ENCODE results near the gene SORCS1.

Gene SORCS1

DNA sequence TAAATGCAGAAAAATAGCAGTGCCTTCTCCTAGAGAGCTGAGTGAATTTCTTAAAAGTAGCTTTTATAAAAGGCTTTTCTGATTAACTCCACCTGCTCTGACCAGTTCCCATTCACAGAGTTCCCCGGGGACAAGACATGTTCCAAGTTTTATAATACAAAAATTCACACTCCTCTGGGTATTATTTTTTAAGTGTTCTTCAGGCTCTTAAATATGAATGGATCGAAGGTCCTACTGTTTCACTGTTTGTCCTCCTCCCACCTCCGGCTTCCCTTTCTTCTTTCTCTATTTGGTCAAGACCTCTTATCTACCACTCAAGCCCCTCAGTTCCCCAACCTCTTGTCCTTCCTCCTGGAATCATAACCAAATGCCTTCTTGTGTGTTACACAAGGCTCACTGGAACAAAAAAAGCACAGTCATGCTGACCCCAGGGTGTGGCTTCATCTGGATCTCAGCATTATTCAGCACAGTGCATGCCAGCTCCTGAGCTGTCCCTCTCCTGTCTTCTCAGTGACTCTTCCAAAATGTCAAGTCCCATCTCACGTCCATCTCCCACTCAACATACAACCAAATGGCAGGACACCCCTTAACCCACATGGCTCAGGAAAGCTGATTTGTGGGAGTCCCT lies 222.4 kb downstream of the SORCS1 start:
- TF ChIP-seq MAX (IDR thresholded peaks at IDR 0.05): no peak

- TF ChIP-seq CEBPB (IDR thresholded peaks at IDR 0.05) (no peak), USF1 (IDR thresholded peaks at IDR 0.05) (no peak), RAD21 (IDR thresholded peaks at IDR 0.05; ENCODE audit: low read depth) (no peak), YY1 (IDR thresholded peaks at IDR 0.05; ENCODE audit: low read depth) (no peak), NFIC (IDR thresholded peaks at IDR 0.05) (no peak), TCF12 (IDR thresholded peaks at IDR 0.05; ENCODE audit: low read depth) (no peak), EP300 (IDR thresholded peaks at IDR 0.05; ENCODE audit: borderline replicate concordance) (no peak)
Observed at GRCh38 chr10:106941297-106942034, 223.0 kb downstream of the SORCS1 start.

DNA sequence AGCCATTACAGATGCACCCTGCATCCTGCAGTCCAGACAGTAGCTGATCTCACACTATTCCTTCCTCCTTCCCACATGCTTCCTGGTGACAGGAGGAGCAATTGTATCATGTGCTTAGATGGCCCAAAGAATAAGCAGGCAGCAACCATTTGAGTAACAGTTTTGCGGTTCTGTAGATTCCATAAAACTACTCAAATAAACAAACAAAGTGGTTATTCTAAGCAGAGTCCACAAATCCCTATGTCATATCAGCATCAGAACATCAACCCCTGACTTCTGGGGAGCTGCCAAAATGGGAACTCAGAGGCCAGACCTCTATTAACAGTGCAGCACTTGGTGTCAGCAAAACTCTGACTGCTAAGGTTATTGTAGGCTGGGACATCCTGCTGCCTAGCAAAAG lies 226.0 kb downstream of the SORCS1 start:
- TF ChIP-seq NFIC (IDR thresholded peaks at IDR 0.05) (no peak), YY1 (IDR thresholded peaks at IDR 0.05; ENCODE audit: low read depth) (no peak), RAD21 (IDR thresholded peaks at IDR 0.05; ENCODE audit: low read depth) (no peak), TCF12 (IDR thresholded peaks at IDR 0.05; ENCODE audit: low read depth) (no peak), FOXM1 (IDR thresholded peaks at IDR 0.05; ENCODE audit: borderline replicate concordance, low read depth) (no peak), ZBTB7A (IDR thresholded peaks at IDR 0.05; ENCODE audit: low read depth) (no peak), EGR1 (IDR thresholded peaks at IDR 0.05) (no peak), TEAD4 (IDR thresholded peaks at IDR 0.05) (no peak), CEBPB (IDR thresholded peaks at IDR 0.05) (no peak), TAF1 (IDR thresholded peaks at IDR 0.05; ENCODE audit: low read depth) (no peak), MAX (IDR thresholded peaks at IDR 0.05) (no peak), EP300 (IDR thresholded peaks at IDR 0.05; ENCODE audit: borderline replicate concordance) (no peak), USF1 (IDR thresholded peaks at IDR 0.05) (no peak), CREB1 (IDR thresholded peaks at IDR 0.05; ENCODE audit: low read depth) (no peak)
- TF ChIP-seq, protein P1, sequence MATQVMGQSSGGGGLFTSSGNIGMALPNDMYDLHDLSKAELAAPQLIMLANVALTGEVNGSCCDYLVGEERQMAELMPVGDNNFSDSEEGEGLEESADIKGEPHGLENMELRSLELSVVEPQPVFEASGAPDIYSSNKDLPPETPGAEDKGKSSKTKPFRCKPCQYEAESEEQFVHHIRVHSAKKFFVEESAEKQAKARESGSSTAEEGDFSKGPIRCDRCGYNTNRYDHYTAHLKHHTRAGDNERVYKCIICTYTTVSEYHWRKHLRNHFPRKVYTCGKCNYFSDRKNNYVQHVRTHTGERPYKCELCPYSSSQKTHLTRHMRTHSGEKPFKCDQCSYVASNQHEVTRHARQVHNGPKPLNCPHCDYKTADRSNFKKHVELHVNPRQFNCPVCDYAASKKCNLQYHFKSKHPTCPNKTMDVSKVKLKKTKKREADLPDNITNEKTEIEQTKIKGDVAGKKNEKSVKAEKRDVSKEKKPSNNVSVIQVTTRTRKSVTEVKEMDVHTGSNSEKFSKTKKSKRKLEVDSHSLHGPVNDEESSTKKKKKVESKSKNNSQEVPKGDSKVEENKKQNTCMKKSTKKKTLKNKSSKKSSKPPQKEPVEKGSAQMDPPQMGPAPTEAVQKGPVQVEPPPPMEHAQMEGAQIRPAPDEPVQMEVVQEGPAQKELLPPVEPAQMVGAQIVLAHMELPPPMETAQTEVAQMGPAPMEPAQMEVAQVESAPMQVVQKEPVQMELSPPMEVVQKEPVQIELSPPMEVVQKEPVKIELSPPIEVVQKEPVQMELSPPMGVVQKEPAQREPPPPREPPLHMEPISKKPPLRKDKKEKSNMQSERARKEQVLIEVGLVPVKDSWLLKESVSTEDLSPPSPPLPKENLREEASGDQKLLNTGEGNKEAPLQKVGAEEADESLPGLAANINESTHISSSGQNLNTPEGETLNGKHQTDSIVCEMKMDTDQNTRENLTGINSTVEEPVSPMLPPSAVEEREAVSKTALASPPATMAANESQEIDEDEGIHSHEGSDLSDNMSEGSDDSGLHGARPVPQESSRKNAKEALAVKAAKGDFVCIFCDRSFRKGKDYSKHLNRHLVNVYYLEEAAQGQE (IDR thresholded peaks at IDR 0.05; ENCODE audit: low read depth): no peak

DNA sequence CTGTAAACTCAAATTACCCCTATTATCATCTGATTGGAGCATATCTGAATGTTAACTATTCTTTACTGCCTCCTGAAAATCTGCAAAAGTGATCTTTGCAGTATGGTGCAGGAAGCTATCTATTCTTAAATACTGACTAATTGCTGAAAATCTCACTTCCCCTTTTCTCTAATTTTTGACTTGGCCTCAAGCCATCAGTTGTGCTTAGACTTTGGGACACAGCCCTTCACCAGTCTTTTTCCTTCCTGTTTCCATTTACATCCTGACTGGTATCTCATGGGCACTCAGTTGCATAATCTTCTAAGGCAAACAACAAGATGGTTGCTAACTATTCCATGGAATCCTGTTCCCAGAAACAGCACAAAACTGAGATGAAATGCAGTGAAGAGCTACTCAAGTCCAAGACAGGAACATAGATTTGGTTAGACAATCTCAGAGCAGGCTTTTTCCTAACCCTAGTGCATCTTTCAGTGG lies 228.5 kb downstream of the SORCS1 start:
- TF ChIP-seq RAD21 (IDR thresholded peaks at IDR 0.05; ENCODE audit: low read depth) (no peak), TEAD4 (IDR thresholded peaks at IDR 0.05) (no peak), TAF1 (IDR thresholded peaks at IDR 0.05; ENCODE audit: low read depth) (no peak), TCF12 (IDR thresholded peaks at IDR 0.05; ENCODE audit: low read depth) (no peak), FOXM1 (IDR thresholded peaks at IDR 0.05; ENCODE audit: borderline replicate concordance, low read depth) (no peak), ZBTB7A (IDR thresholded peaks at IDR 0.05; ENCODE audit: low read depth) (no peak), YY1 (IDR thresholded peaks at IDR 0.05; ENCODE audit: low read depth) (no peak), EGR1 (IDR thresholded peaks at IDR 0.05) (no peak), NFIC (IDR thresholded peaks at IDR 0.05) (no peak), EP300 (IDR thresholded peaks at IDR 0.05; ENCODE audit: borderline replicate concordance) (no peak), CEBPB (IDR thresholded peaks at IDR 0.05) (no peak)

- TF ChIP-seq RAD21 (IDR thresholded peaks at IDR 0.05; ENCODE audit: low read depth): no peak
- TF ChIP-seq FOXM1 (IDR thresholded peaks at IDR 0.05; ENCODE audit: borderline replicate concordance, low read depth): no peak
- no peak for TF ChIP-seq EP300 (IDR thresholded peaks at IDR 0.05; ENCODE audit: borderline replicate concordance)
- TF ChIP-seq TEAD4 (IDR thresholded peaks at IDR 0.05): no peak
- TF ChIP-seq EGR1 (IDR thresholded peaks at IDR 0.05): no peak
- TF ChIP-seq NFIC (IDR thresholded peaks at IDR 0.05): no peak
- TF ChIP-seq, protein P1 (IDR thresholded peaks at IDR 0.05; ENCODE audit: low read depth): no peak
- no peak for TF ChIP-seq TCF12 (IDR thresholded peaks at IDR 0.05; ENCODE audit: low read depth)
- TF ChIP-seq YY1 (IDR thresholded peaks at IDR 0.05; ENCODE audit: low read depth): no peak
- no peak for TF ChIP-seq USF1 (IDR thresholded peaks at IDR 0.05)
- no peak for TF ChIP-seq MAX (IDR thresholded peaks at IDR 0.05)
- TF ChIP-seq CREB1 (IDR thresholded peaks at IDR 0.05; ENCODE audit: low read depth): no peak
Observed at GRCh38 chr10:106931853-106932249, 232.7 kb downstream of the SORCS1 start.

All from Ishikawa (cell line).